GM19467 (cell line): ENCODE measurements around the gene TPGS2.
"Not testable (repeated sequence)": the region's sequence is repeated elsewhere in the genome, so short reads cannot be mapped to it uniquely, and the experiment has no call there.

ENCODE experiments used
- ATAC-seq: cut with Tn5 transposase; IDR thresholded peaks from one replicate; pipeline ENCODE4 v1.9.1; 2021; ENCODE audit warnings: mild to moderate bottlenecking, moderate library complexity; ENCODE audit not compliant: unreplicated experiment

The TPGS2 gene

DNA sequence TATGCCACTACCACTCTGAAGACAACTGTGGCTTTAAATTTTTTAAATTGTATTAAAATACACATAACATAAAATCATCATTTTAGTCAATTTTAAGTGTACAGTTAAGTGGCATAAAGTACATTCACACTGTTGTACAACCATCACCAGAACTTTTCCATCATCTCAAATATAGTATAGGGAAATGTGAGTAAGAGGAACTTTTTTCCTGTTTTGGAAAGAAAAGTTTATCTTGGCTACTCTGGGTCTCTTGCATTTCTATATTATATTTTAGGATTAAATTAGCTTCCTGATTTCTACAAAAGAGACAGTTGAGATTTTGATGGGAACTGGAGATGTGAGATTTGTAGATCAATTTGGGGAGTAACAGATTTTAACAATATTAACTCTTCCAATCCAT, 3.3 kb downstream of the TPGS2 start:
- no peak for ATAC-seq

DNA sequence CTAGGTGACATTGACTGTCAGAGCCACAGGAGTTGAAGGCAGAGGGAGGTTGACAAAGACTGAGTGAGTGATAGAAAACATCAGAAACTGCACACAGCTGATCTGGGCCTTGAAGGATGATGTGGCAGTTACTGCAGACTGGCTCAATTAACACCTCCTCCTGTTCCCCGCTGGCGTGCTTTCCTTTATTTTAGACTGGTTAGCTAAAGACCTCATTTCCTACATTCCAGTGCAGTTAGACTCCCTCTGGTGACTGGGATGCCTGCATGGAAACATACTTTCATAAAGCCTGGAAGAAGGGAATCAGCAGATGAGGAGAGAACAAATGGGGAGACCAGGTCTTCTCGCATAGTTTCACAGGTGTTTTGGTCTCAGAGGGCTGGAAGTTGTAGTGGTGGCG, 7.1 kb downstream of the TPGS2 start:
- ATAC-seq, result no peak

DNA sequence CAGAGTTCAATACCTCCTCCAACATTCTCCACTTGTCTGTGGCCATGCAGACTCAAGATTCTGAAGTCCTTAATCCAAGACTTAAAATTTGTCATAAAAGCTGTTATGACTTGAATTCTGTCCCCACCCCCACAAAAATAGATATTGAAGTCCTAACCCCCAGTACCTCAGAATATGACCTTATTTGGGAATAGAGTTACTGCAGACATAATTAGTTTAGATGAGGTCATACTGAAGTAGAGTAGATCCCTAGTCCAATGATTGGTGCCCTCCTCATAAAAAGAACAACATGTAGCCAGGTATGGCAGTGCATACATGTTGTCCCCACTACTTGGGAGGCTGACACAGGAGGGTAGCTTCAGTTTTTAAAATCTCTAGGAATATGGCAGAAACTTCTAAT, 9.2 kb downstream of the TPGS2 start:
- no peak for ATAC-seq

- ATAC-seq, result no peak
These were observed 10.2 kb downstream of the TPGS2 start for GRCh38 chr18:36818652-36819051.

GRCh38 chr18:36817039-36817438, 11.8 kb downstream of the TPGS2 start:
- no peak for ATAC-seq

GRCh38 chr18:36816096-36816495, 12.7 kb downstream of the TPGS2 start:
- not testable (repeated sequence) for ATAC-seq

GRCh38 chr18:36814994-36815393, 13.8 kb downstream of the TPGS2 start:
- no peak for ATAC-seq

GRCh38 chr18:36813824-36814223, 15.0 kb downstream of the TPGS2 start:
- no peak for ATAC-seq

DNA sequence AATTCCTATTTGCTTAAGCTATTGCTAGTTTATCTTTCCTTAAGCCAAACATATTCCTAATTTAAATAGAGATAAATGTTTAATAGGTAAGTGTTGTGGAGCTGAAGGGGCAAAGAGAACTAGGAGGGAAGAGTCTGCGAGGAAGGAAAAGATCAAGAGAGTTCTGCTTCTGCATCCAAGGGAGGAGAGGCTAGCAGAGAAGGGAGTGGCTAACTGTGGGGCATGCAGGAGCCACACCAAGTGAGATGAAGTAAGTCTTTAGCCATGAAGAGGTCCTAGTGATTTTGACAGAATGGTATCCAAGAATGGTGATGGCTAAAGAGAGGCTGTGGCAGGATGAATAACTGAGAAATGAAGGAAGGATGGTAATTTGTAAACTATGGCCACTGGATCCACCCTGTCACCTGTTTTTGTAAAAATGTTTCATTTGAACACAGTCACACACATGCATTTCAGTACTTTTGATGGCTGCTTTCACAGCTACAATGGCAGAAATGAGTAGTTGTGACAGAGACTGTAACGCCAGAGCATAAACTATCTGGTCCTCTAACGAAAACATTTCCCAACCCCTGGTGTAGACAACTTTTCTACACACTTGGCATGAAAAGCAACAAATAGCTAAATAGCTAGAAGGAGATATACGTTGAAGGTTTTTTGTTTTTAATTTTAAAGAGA, 15.6 kb downstream of the TPGS2 start:
- ATAC-seq, result no peak

DNA sequence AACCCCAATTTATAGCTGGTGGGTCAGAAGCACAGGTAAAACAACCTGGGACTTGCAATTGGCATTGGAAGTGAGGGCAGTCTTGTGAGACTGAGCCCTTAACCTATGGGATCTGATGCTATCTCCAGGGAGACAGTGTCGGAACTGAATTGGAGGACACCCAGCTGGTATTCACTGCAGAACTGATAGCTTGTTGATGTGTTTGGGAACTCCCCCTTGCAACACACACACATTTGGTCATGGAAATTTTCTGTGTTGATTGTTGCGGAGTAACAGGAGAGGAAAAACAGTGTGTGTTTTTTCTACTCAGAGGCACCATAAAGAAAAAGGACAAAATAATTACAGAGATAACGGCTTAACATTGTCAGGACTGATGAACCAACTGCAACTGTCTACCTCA, 16.1 kb downstream of the TPGS2 start:
- no peak for ATAC-seq

DNA sequence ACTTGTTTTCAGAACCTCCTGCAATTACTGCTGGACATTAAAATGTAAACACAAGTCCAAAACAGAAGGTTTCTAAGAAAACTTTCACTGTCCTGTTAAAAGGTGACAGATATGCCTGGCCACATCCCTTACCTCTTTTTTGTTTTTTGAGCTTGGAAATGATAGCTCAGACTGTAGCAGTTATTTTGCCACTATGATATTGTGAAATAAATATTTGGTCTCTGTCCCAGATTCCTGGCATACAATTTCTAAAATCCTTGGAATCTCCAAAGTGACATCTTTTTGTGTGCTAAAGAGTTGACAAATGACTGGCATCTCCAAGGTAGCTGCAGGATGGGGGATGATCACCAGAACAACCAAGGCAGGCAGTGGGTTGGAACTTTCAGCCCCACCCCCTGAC, 16.8 kb downstream of the TPGS2 start:
- ATAC-seq, result no peak

DNA sequence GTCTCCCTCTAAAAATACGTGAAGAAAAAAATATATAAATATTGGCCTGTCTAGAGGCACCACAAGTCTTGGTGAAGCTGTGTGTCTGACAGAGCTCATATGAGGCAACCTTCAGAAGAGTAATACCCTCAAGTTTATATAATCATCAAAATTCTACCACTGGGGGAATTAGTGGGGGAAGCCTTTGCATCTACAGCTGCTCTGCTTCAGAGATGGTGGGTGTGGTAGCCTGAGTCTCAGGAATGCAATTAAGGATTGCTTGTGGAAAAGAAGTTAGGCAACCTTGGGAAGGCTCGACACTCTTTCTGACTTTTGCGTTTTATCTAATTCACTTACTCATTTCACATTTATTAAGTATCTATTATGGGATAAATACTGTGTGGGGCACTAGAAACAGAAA, 17.4 kb downstream of the TPGS2 start:
- ATAC-seq, result no peak

- ATAC-seq, result peak; percentile 96
These were observed 19.0 kb downstream of the TPGS2 start for GRCh38 chr18:36809590-36810381.

GRCh38 chr18:36808681-36809080, 20.1 kb downstream of the TPGS2 start:
- ATAC-seq, result no peak

DNA sequence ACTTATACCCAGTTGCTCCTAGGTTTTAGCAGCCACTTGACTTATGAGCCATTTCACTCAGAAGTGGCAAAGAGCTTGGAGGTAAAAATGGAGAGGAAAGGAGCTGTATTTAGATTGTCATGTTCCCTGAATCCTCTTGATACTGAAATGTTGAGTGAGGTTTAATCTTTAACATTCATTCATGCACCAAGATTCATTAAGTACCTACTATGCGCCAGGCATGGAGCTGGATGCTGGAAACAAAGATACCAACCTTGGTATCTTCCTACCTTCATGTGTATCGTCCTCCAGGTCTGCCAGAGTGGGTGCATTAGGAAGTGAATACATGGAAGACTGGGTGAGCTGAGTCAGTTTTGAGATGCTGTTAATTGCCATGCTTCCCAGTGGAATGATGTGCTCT, 23.7 kb downstream of the TPGS2 start:
- ATAC-seq, result no peak

- no peak for ATAC-seq
These were observed 29.9 kb downstream of the TPGS2 start for GRCh38 chr18:36798738-36799473.

DNA sequence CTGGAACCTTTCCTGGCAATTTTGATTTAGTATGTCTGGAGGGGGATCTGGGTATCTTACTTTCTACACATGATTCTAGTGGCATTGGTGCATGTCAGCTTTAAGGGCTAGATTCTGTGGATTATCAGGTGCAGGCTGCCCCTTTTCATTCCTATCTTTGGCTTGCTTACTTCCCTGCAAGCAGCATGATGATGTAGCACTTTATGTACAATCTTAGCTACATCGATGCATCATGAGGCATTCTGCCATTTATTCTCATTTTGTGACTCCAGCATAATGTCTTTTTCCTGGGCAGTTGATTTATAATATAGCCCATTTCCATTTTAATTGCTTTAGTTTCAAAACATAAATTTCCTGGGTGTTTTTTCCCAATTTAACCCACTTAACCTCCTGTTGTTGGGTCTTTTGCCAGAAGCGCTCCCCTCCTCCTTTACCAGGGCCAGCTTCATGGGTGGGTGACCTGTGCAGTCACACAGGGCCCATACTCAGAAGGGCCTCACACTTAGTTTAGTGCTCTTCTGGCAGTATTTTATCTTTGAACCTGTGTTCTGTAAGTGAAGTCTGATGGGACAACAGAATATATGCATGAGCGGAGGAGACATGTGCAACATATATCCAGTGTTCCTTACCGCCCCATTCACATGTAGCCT, 36.0 kb downstream of the TPGS2 start:
- no peak for ATAC-seq

DNA sequence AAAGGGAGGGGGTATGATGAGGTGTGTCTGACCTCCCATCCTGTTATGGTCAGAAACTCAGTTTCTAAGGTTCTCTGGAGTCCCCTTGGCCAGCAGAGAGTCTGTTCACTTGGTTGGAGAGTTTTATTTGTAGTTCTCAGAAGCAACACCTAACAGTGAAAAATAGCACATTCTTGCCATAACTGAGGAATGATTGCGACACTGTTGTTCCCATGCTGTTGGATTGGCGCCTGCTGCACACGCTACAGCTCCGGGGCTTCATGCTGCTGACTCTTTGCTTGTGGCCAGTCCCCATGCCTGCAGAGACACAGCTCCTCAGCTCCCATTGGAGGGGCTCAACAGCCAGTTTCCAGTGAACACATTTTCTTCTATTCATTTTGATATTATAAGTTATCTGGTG, 42.1 kb downstream of the TPGS2 start:
- ATAC-seq, result no peak

GRCh38 chr18:36783792-36784191, 45.0 kb downstream of the TPGS2 start:
- ATAC-seq, result no peak

DNA sequence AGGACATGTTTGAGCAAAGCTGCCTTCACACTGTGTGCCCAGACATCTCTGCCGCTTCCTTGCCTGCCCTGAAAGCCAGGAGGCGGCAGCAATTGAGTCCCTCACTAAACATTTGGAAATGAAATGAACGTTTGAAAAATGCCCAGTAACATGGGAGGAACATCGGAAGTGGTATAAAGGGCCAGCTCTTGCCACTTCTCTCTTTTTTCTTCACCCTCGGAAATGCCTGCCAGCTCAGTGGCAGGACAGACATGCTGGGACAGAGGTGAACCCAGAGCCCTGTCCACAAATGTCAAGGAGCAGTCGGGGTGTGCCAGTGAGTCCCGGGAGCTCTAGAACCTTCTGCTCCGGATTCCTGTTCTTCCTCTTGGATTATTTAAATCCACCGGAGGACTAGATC, 46.1 kb downstream of the TPGS2 start:
- ATAC-seq, result no peak

DNA sequence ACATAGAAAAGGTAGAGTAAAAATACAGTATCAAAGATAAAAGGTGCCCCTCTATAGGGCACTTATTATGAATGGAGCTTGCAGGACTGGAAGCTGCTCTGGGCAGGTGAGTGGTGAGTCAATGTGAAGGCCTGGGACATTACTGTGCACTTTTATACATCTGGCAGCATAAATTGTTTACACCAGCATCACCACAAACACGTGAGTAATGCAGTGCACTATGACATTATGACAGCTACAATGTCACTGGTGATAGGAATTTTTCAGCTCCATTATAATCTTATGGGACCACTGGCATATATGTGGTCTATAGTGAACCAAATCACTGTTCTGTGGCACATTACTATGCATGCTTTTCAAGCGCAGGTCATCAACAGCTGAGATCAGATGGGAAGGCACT, 48.1 kb downstream of the TPGS2 start:
- no peak for ATAC-seq
